Neural progenitor cell (in vitro differentiated cells): Measurements from ENCODE around the gene SLIT1.

ENCODE experiments used
- CTCF ChIP-seq: fragments of 200-600 bp; sonication (generic); IDR thresholded peaks from 2 replicates; pipeline ENCODE4 v1.5.1; 2017; ENCODE audit warnings: antibody characterized with exemption, mild to moderate bottlenecking
- EZH2 ChIP-seq: fragments of 200-600 bp; sonication (generic); IDR thresholded peaks from 2 replicates; pipeline ENCODE4 v1.6.1; 2017; ENCODE audit warnings: antibody characterized with exemption, mild to moderate bottlenecking, moderate library complexity
- EZH2phosphoT487 ChIP-seq: fragments of 200-600 bp; sonication (generic); IDR thresholded peaks from 2 replicates; pipeline ENCODE4 v1.6.1; 2017; ENCODE audit warnings: antibody characterized with exemption

- TF ChIP-seq CTCF (no peak), EZH2 (no peak), EZH2phosphoT487 (no peak)
Observed at GRCh38 chr10:97015240-97015639, 170.5 kb downstream of the SLIT1 start.
